Progenitor cell of endocrine pancreas (in vitro differentiated cells): ENCODE results near the gene LRRC56. TPM values are rescaled to one million over a fixed set of nuclear protein-coding genes. Genes with fewer than 3 reads are reported as not detected.

Experiments used
- DNase-seq: peaks from one replicate; pipeline ENCODE4 v3.0.0; 2021; ENCODE audit warnings: low spot score; ENCODE audit not compliant: unreplicated experiment
- H3K27ac Mint-ChIP-seq: 2 replicates; pipeline ENCODE4 v1.8.0; 2021; ENCODE audit warnings: mild to moderate bottlenecking, moderate library complexity, mixed read lengths
- H3K27me3 Mint-ChIP-seq: 2 replicates; pipeline ENCODE4 v1.8.0; 2021; ENCODE audit warnings: mixed read lengths
- H3K36me3 Mint-ChIP-seq: 2 replicates; pipeline ENCODE4 v1.8.0; 2022; ENCODE audit warnings: mixed read lengths; ENCODE audit not compliant: insufficient read depth
- H3K4me1 Mint-ChIP-seq: 2 replicates; pipeline ENCODE4 v1.8.0; 2021; ENCODE audit warnings: low read depth, mixed read lengths
- H3K4me3 Mint-ChIP-seq: 2 replicates; pipeline ENCODE4 v1.8.0; 2021; ENCODE audit warnings: low read depth, mild to moderate bottlenecking, moderate library complexity, mixed read lengths
- H3K9me3 Mint-ChIP-seq: 2 replicates; pipeline ENCODE4 v1.8.0; 2021; ENCODE audit warnings: low read depth, mixed read lengths
- CTCF ChIP-seq: fragments of 200-600 bp; sonication (generic); IDR thresholded peaks from one replicate; pipeline ENCODE4 v1.5.0; 2021; ENCODE audit warnings: antibody characterized with exemption, mild to moderate bottlenecking; ENCODE audit not compliant: unreplicated experiment
- total RNA-seq: library from RNA; stranded (reverse); gene quantifications from 2 replicates; pipeline ENCODE4 v1.2.1, GENCODE V29; 2021

LRRC56 gene
- total RNA-seq, 1 donor from 2014 or later, result 5.4 TPM

GRCh38 chr11:567629-568292, 30.4 kb downstream of the LRRC56 start:
- no peaks in the 10 kb centered on the region for H3K9me3 Mint-ChIP-seq
- H3K4me1 Mint-ChIP-seq, result no peaks in the 10 kb centered on the region
- peak overlapping the region; percentile 77 for H3K4me3 Mint-ChIP-seq
- no peaks in the 10 kb centered on the region for H3K27me3 Mint-ChIP-seq
- H3K36me3 Mint-ChIP-seq, result peaks cover 3% of the 10 kb centered on the region
- no peak for TF ChIP-seq CTCF
- peak overlapping the region; percentile 83 for H3K27ac Mint-ChIP-seq
- no peak for DNase-seq

GRCh38 chr11:568306-569157, 31.2 kb downstream of the LRRC56 start:
- H3K4me1 Mint-ChIP-seq, result no peaks in the 10 kb centered on the region
- H3K27me3 Mint-ChIP-seq, result peaks cover 3% of the 10 kb centered on the region
- no peak for TF ChIP-seq CTCF
- H3K36me3 Mint-ChIP-seq, result peaks cover 1% of the 10 kb centered on the region
- H3K4me3 Mint-ChIP-seq, result peak overlapping the region; percentile 73
- H3K27ac Mint-ChIP-seq, result no peak overlapping the region
- DNase-seq, result peak; percentile 97
- H3K9me3 Mint-ChIP-seq, result no peaks in the 10 kb centered on the region

- Mint-ChIP-seq H3K36me3 (no peaks in the 10 kb centered on the region), H3K4me1 (peaks cover 3% of the 10 kb centered on the region), H3K4me3 (peak overlapping the region; percentile 73), H3K27me3 (peaks cover 7% of the 10 kb centered on the region), H3K27ac (no peak overlapping the region), H3K9me3 (no peaks in the 10 kb centered on the region)
- TF ChIP-seq CTCF, result no peak
- DNase-seq, result no peak
Measured at GRCh38 chr11:569158-569885, 32.0 kb downstream of the LRRC56 start.

GRCh38 chr11:571802-572185, 34.5 kb downstream of the LRRC56 start:
- peaks cover 12% of the 10 kb centered on the region for H3K4me1 Mint-ChIP-seq

More at GRCh38 chr11:571802-572185, 34.5 kb downstream of the LRRC56 start:
- DNase-seq, result no peak
- peaks cover 17% of the 10 kb centered on the region for H3K27me3 Mint-ChIP-seq
- no peak overlapping the region for H3K27ac Mint-ChIP-seq
- H3K36me3 Mint-ChIP-seq, result no peaks in the 10 kb centered on the region
- H3K9me3 Mint-ChIP-seq, result no peaks in the 10 kb centered on the region
- no peak for TF ChIP-seq CTCF
- no peak overlapping the region for H3K4me3 Mint-ChIP-seq
